GM21529 (cell line): ENCODE measurements around the gene GADD45GIP1.
"Not testable (repeated sequence)": the region's sequence is repeated elsewhere in the genome, so short reads cannot be mapped to it uniquely, and the experiment has no call there.

ENCODE experiments used
- ATAC-seq: cut with Tn5 transposase; IDR thresholded peaks from one replicate; pipeline ENCODE4 v1.9.1; 2021; ENCODE audit not compliant: unreplicated experiment

GADD45GIP1 gene

DNA sequence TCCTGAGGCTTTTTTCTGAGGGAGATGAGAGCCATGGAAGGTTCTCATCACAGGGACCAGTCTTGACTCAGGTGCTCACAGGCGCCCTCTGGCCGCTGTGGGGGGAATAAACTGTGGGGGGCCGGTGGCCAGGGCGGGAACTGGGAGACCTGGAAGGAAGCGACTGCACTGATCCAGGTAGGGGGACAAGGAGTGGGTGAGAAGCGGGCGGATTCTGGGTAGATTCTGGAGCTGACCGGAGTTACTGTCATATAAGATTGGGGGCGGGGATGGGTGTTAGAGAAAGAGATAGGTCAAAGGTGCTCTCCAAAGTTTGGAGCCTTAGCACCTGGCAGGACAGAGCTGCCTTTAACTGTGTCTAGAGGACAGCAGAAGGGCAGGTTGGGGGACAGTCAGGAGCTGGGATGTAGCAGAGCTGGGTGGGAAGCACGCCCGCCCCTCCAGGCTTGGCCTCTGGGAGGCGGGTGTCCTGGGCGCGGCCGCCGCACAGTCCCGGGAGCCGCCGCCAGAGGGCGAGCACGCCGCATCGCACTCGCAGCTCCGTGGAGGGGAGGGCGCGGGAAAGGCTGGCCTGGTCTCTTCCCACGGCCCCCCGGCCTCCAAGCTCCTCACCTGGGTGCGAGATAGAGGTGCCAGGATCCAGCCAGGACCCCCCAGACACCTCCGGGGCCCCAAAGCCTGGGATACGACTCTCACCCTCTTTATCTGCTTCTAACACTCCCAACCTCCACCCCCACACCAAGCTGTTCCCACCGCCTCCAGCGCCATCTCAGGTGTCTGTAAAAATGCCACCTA, 8.2 kb upstream of the GADD45GIP1 start:
- ATAC-seq: no peak

DNA sequence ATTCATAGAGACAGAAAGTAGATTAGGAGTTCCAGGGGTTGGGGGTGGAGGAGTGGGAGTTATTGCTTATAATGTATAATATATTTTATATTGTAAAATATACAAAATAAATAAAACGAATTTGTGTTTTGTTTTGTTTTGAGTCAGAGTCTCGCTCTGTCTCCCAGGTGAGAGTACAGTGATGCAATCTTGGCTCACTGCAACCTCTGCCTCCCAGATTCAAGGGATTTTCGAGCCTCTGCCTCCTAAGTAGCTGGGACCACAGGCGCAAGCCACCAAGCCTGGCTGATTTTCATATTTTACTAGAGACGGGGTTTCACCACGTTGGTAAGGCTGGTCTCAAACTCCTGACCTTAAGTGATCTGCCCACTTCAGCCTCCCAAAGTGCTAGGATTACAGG, 2.5 kb upstream of the GADD45GIP1 start:
- no peak for ATAC-seq

DNA sequence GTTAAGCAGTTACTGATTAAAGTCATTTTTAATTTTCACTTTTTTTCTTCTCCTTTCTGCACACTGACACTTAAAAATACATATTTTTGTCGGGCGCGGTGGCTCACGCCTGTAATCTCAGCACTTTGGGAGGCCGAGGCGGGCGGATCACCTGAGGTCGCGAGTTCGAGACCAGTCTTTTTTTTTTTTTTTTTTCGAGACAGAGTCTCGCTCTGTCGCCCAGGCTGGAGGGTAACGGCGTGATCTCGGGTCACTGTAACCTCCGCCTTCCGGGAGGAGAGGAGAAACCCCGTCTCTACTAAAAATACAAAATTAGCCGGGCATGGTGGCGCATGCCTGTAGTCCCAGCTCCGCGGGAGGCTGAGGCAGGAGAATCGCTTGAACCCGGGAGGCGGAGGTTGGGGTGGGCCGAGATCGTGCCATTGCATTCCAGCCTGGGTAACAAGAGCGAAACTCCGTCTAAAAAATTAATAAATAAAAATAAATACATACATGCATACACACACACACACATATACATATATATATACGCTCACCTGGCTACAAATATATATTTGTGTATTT, 448 bp upstream of the GADD45GIP1 start:
- not testable (repeated sequence) for ATAC-seq

DNA sequence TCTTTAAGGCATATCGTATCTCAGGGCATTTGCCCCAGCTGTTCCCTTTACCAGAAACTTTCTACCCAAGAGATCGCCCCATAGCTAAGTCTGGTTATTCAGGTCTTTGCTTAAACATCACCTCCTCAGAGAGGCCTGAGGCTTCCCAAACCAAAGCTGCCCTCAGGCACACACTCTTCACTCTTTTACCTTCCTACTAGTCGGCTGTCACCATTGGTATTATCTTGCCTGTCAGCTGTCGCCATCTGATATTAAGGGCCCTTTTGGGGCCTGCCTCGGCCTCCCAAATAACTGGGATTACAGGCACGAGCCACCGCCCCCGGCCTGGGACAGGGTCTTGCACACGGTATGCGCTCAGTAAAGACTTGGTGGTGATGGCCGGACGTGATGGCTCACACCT, 1.0 kb downstream of the GADD45GIP1 start:
- no peak for ATAC-seq

DNA sequence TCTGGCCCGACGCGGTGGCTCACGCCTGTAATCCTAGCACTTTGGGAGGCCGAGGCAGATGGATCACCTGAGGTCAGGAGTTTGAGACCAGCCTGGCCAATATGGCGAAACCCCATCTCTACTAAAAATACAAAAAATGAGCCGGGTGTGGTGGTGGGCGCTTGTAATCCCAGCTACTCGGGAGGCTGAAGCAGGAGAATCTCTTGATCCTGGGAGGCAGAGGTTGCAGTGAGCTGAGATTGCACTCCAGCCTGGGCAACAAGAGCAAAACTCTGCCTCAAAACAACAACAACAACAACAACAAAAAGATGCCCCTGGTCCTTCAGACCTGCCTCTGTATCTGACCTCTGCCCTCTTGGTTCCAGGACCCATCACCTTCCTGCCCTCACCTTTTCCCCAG, 1.4 kb downstream of the GADD45GIP1 start:
- not testable (repeated sequence) for ATAC-seq

DNA sequence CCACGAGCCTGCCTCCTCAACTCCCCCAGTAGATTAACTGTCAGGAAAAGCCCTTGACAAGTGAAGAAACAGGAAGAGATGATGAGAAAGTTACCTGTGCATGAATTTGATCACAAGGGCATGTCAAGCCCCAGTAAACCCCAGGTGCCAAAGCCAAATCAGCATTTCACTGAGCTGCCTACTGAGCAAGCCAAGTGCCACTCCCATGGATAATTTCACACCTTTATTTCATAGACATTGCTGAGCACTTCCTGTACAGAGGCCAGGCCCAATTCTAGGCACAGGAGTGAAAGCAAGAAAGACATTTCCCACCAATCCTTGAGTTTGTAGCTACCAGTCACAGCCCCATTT, 2.4 kb downstream of the GADD45GIP1 start:
- ATAC-seq: no peak

DNA sequence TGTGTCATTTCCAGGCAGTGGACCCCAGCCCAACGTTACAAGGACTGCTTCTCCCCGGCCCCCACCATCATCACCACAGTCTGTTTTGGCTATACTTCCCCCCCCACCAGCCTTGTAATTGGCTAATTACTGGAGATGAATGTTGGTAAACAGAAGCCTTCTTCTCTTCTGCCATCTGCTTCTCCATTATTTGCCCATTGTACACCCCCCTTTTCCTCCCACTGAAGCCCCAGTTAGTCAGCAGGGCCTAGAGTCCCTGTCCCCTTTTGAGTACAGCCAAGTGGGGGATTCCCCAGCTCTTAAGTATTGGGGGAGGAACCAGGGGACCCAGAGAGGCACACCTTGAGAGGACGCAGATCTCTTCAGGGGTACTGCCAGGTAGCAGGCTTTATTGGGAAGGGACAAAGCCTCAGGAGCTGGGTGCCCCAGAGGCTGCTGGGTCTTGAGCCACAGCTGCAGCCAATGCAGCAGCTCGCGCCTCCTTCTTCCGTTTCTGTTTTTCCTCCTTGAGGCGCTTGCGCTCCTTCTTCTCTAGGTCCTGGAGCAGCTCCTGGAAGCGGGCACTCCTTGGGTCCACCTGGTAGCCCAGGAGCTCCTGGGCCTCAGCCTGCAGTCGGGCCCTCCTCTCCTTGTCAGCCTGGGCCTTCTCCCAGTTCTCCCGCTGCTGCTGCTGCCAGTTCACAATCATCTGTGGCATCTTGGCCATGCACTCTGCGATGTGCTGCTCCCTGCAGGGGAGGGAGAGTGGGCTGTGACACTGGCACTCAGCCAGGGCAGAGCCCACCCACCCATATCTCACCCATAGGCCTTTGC, 3.0 kb downstream of the GADD45GIP1 start:
- no peak for ATAC-seq

DNA sequence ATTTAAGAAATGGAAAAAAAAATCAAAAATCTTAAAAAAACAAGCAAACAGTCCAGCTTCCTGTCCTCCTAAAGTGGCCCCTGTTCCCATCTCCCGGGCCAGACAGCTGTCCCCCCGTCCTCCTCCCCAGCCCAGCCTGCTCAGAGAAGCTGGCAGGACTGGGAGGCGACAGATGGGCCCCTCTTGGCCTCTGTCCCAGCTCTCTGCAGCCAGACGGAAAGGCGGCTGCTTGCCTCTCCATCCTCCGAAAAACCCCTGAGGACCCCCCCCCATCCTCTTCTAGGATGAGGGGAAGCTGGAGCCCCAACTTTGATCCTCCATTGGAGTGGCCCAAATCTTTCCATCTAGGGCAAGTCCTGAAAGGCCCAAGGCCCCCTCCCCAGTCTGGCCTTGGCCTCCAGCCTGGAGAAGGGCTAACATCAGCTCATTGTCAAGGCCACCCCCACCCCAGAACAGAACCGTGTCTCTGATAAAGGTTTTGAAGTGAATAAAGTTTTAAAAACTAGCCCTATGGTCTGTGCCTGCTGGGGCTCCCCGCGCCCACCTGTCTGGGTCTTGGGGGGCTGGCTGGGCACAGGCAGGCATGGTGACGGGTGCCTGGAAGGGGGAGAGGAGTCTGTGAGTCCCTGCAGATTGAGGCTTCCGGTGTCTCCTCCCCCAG, 3.8 kb downstream of the GADD45GIP1 start:
- ATAC-seq: no peak

DNA sequence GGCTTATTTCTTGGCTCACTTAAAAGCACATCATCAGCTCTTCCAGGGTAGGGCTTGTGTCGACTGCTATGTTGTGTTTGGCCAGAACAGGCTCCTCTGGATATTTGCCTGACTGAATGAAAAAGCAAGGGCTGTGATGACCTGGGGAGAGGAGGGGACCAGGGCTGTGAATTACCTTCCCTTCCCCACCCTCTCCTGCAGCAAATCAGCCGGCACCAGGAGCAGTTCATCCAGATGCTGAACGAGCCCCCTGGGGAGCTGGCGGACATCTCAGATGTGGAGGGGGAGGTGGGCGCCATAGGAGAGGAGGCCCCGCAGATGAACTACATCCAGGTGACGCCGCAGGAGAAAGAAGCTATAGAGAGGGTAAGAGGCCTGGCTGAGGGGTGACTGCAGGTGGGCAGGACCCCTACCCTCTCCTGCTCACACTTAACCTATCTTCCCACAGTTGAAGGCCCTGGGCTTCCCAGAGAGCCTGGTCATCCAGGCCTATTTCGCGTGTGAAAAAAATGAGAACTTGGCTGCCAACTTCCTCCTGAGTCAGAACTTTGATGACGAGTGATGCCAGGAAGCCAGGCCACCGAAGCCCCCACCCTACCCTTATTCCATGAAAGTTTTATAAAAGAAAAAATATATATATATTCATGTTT, 4.4 kb downstream of the GADD45GIP1 start:
- ATAC-seq: no peak

DNA sequence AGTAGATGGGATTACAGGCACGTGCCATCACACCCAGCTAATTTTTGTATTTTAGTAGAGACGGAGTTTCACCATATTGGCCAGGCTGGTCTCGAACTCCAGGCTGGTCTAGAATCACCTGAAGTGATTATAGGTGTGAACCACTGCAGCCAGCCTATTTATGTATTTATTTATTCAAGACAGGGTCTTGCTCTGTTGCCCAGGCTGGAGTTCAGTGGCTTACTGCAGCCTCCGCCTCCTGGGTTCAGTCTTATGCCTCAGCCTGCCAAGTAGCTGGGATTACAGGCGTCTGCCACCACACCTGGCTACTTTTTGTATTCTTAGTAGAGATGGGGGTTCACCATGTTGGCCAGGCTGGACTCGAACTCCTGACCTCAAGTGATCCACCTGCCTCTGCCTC, 5.0 kb downstream of the GADD45GIP1 start:
- not testable (repeated sequence) for ATAC-seq

DNA sequence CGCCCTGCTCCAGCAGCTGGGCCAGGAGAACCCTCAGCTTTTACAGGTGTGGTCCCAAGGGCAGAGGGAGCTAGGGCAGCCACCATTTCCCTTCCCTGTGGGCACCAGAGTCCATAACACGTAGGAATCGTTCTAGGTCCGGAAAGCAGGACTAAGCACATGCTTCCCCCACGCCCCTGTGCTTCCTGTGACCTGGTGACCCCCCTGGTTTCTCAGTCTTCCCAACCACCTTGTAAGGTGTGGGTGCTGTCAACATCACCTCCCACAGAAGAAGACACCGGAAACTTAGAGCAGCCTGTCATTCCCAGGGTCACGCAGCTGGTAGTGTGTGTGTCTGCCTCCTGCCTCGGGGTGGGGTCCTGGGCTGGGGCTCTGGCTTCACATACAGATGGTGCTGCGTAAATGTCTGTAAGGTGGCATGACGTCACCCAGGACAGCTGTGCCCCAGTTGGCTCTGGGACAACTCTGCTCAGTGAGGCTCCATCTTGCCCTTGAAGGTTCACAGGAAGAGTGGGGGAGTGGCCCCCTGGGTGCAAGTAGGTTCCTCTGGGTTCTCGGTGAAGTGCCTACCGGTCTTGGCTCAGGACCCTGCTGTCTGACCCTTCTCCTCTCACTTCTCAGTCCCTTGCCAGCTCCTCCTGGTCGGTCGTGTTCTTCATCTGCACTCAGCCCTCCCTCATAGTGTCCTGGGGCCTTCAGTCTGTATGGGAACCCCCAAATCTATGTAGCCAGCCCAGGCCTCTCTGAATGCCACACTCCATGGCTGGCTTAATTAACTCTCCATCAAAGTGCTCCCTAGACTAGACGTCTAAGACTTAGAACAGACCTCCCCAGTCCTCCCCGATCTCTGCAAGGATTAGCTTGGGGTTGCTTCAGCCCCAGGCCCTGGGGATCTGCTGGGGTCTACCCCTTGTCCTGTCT, 7.4 kb downstream of the GADD45GIP1 start:
- ATAC-seq: no peak

DNA sequence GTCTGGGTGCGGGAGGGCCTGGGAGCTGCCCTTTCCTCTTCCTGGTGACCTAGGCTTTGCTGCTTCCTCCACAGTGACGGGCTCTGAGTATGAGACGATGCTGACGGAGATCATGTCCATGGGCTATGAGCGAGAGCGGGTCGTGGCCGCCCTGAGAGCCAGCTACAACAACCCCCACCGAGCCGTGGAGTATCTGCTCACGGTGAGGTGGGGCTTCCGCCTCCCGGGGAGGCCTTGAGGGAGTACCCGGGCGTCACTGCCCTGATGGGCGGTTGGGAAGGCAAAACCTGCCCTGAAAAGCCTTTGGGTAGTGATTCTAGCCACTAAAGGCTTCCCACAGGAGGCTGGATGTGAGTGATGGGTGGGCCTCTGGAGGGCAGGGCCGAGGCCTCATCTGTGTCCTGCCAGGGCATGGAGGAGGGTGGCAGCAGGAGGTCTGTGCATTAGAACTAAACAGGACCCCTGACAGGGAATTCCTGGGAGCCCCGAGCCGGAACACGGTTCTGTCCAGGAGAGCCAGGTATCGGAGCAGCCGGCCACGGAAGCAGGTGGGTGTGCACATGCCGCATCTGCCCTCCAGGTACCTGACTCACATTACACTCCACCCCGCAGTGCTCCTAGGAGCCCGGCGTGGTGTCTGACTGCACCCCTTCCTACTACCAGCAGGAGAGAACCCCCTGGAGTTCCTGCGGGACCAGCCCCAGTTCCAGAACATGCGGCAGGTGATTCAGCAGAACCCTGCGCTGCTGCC, 8.2 kb downstream of the GADD45GIP1 start:
- ATAC-seq: no peak

DNA sequence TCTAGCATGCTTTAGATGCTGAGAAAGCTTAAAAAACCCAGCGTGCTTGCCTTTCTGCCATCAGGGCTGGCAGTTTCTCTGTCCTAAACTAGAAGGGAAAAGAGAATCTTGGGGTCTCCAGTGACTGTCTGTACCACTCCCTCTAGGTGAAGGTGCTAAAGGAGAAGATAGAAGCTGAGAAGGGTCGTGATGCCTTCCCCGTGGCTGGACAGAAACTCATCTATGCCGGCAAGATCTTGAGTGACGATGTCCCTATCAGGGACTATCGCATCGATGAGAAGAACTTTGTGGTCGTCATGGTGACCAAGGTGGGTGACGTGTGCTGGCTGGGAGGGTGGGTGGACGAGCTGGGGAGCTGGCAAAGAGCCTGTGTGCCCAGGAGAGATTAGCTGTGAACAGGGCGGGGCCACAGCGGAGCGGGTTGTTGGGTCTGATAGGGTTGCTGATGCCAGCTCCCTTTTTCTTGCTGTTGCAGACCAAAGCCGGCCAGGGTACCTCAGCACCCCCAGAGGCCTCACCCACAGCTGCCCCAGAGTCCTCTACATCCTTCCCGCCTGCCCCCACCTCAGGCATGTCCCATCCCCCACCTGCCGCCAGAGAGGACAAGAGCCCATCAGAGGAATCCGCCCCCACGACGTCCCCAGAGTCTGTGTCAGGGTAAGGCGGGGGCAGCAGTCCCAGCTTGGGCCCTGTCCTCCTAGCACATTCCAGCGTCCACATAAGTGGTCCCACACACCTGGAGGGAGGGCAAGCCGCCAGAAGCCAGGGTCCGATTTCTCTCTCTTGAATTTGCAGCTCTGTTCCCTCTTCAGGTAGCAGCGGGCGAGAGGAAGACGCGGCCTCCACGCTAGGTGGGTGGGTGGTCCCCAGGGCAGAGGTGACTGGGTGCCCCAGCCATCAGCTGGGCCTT, 9.1 kb downstream of the GADD45GIP1 start:
- no peak for ATAC-seq

DNA sequence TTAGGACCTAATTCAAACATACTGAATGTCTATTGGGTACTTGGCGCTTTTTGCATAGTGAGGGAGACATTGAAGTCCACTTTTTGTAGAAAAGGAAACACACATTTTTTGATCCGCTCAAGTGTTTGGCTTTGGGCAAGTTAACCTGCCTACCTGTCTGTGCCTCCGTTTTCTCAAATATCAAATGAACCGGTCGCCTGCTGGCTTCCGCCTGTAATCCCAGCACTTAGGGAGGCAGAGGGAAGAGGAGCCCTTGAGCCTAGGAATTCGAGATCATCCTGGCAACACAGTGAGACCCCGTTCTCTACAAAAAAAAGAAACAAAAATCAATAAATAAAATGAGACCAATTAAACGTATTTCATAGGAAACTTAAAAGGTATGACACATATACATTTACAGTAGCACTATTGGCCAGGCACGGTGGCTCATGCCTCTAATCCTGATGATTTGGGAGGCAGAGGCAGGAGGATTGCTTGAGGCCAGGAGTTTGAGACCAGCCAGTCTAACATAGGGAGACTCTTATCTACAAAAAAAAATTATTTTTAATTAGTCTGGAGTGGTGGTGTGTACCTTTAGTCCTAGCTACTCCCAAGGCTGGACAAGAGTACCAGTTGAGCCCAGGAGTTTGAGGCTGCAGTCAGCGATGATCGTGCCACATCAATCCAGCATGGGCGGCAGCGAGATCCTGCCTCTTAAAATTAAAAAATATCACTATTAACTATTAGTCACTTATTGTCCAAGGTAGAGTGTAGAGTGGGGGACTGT, 10.1 kb downstream of the GADD45GIP1 start:
- no peak for ATAC-seq

DNA sequence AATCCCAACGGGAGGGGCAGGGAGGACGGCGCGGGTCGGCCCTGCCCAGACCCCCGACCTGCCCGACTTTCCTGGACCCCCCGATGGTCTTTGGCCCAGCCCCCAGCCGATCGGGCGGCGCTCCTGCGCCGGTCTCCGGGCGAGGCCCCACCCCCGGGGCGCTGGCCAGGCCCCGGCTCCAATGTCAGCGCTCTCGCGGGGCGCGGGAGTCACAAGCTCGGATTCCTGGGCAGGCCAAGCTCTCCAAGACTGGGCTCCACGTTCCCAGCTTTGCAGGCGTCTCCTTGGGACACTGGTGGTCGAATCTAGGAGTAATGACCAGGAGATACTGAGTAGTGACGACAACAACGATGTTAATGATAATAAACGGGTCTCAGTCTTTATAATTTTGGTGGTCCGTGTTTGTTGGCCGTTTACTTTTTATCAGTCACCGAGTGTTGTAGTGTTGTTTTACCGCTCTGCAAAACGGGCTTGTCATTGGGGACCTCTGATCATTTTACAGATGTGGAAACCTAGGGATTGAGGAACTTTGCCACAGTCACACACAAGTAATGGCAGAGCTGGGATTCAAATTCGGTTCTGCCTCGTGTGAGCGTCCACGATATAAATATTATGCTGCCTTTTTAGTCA, 10.8 kb downstream of the GADD45GIP1 start:
- ATAC-seq: peak; percentile 37

DNA sequence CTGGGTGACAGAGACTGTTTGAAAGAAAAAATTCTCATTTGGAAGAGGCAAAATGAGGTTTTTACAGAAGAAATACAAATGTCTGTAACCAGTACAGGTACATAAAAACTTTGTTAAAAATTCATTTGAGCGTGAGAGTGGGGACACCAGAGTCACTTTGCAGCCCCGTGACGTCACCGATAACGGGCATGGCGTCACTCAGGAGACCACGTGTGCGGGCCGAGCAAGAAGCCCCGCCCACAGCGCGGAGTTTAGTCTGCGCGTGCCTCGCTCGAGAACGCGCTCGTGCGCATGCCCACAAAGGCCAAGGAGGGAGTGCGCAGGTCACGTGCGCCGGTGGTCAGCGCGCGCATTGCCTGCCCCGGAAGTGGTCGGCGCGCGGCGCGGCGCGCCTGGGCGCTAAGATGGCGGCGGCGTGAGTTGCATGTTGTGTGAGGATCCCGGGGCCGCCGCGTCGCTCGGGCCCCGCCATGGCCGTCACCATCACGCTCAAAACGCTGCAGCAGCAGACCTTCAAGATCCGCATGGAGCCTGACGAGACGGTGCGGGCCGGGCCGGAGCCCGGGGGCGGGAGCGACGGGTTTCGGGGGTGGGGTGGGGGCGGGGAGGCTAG, 11.4 kb downstream of the GADD45GIP1 start, which contains the start of gene RAD23A:
Gene RAD23A, plus strand, starts transcription at position 384 of the 613 bp plus-strand sequence. Its CDS starts 87 bp downstream, at position 471.
- ATAC-seq: peak; percentile 60
